Measurements from ENCODE around the gene INPP4A.

The INPP4A gene

DNA sequence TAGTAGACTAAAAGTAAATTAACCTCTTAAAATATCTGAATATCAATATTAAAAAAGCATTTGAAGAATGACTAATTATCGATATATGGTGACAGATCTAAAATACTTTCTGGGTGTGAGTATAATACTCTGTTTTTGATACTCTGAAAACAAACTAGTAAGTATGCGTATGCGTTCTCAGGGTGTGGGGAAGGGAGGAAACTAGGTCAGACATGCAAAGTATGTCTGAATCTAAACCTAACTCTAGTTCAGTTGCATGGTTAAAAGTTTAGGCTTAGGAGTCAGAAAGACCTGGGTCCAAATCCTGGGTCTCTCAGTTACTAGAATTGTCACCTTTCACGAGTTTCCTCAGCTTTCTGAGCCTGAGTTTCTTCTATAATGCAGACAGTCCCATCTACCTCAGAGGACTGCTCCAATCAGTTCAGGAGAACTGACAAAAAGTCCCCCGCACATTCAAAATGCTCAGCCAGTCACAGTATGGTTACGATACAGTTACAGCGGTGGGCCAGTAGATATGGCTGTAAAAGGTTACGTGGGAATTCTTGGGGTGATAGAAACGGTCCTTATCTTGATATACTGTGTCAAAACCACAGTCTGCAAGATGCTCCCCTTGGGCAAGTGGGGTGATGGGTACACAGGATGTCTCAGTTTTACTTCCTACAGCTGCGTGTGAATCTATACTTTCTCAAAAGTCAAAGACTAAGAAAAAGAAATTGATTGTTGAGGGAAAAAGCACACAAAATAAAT, 192.9 kb downstream of the INPP4A start:
- DNase-seq (ENCODE audit: low spot score) = no peak

DNA sequence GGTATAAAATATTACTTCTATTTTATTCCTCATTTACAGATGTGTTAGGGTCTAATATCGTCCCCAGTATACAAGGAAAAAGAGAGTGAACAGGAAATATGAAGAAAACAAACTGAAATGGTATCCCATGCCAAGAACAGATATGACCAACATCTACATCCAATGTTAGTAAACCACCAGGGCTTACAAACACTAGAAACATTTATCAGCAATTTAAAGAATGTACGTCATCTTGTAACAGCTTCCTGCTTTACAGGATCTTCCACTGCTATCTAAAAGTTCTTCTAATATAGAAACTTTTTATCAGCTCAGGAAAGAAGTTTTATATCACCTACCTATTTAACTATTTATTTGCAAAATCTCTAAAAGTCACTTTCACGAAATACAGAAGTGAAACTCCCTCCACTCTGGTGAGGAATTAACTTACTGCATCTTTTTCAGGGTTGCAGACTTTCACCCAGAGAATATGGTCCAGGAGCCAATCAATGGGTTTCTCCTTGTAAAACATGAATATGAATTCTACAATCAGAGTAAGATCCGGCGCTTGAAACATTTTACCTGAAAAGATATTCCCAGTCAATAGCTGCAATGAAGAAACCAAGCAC, 198.9 kb downstream of the INPP4A start:
- DNase-seq (ENCODE audit: low spot score) = no peak

All from AG20443 (cell line).